ENCODE results near the gene CAPN12. TPM values are rescaled to one million over a fixed set of nuclear protein-coding genes. Genes with fewer than 3 reads are reported as not detected.

The CAPN12 gene
- total RNA-seq, 1 donor from 2014 or later = 6.6 TPM

GRCh38 chr19:38699027-38699346 is 45.3 kb downstream of the CAPN12 start:
- Histone ChIP-seq H3K27me3 (ENCODE audit: control insufficient read depth, insufficient read depth, low read length) (no peaks in the 10 kb centered on the region), H3K4me3 (ENCODE audit: low read depth, low read length) (no peak overlapping the region), H3K36me3 (ENCODE audit: control insufficient read depth, insufficient read depth, low read length) (peaks cover 44% of the 10 kb centered on the region)
- no peak for FAIRE-seq
- TF ChIP-seq CTCF (IDR thresholded peaks at IDR 0.05; ENCODE audit: insufficient read depth, low read length, severe bottlenecking) = no peak
- peak; percentile 96 for DNase-seq (ENCODE audit: low read depth)

- FAIRE-seq (no peak), DNase-seq (ENCODE audit: low read depth) (no peak)
- H3K36me3 ChIP-seq (ENCODE audit: control insufficient read depth, insufficient read depth, low read length) = peaks cover 42% of the 10 kb centered on the region
- H3K27me3 ChIP-seq (ENCODE audit: control insufficient read depth, insufficient read depth, low read length) = no peaks in the 10 kb centered on the region
- peak; percentile 27 for TF ChIP-seq CTCF (IDR thresholded peaks at IDR 0.05; ENCODE audit: insufficient read depth, low read length, severe bottlenecking)
- no peak overlapping the region for H3K4me3 ChIP-seq (ENCODE audit: low read depth, low read length)
Observed at GRCh38 chr19:38698225-38699026, 45.8 kb downstream of the CAPN12 start.

GRCh38 chr19:38697641-38698071 is 46.6 kb downstream of the CAPN12 start:
- H3K27me3 ChIP-seq (ENCODE audit: control insufficient read depth, insufficient read depth, low read length) = no peaks in the 10 kb centered on the region
- H3K4me3 ChIP-seq (ENCODE audit: low read depth, low read length) = no peak overlapping the region
- FAIRE-seq (no peak), DNase-seq (ENCODE audit: low read depth) (no peak)
- peaks cover 39% of the 10 kb centered on the region for H3K36me3 ChIP-seq (ENCODE audit: control insufficient read depth, insufficient read depth, low read length)
- no peak for TF ChIP-seq CTCF (IDR thresholded peaks at IDR 0.05; ENCODE audit: insufficient read depth, low read length, severe bottlenecking)

- Histone ChIP-seq H3K27me3 (ENCODE audit: control insufficient read depth, insufficient read depth, low read length) (no peaks in the 10 kb centered on the region), H3K36me3 (ENCODE audit: control insufficient read depth, insufficient read depth, low read length) (peaks cover 35% of the 10 kb centered on the region), H3K4me3 (ENCODE audit: low read depth, low read length) (no peak overlapping the region)
- TF ChIP-seq CTCF (IDR thresholded peaks at IDR 0.05; ENCODE audit: insufficient read depth, low read length, severe bottlenecking) = no peak
- peak; percentile 70 for DNase-seq (ENCODE audit: low read depth)
- no peak for FAIRE-seq
Observed at GRCh38 chr19:38697197-38697596, 47.1 kb downstream of the CAPN12 start.

- FAIRE-seq (peak; percentile 86), DNase-seq (ENCODE audit: low read depth) (no peak)
- H3K4me3 ChIP-seq (ENCODE audit: low read depth, low read length) = no peak overlapping the region
- no peak for TF ChIP-seq CTCF (IDR thresholded peaks at IDR 0.05; ENCODE audit: insufficient read depth, low read length, severe bottlenecking)
- H3K36me3 ChIP-seq (ENCODE audit: control insufficient read depth, insufficient read depth, low read length) = peaks cover 30% of the 10 kb centered on the region
- H3K27me3 ChIP-seq (ENCODE audit: control insufficient read depth, insufficient read depth, low read length) = no peaks in the 10 kb centered on the region
Observed at GRCh38 chr19:38696729-38697055, 47.6 kb downstream of the CAPN12 start.

Measured in bronchial epithelial cell (primary cell).